Measurements from ENCODE around the gene HSD17B3. TPM values are rescaled to one million over a fixed set of nuclear protein-coding genes. Genes with fewer than 3 reads are reported as not detected.

Gene HSD17B3
- polyA plus RNA-seq, 3 donors, result 0.73 to 1.7 TPM; not detected in 1

Other genes with a start within 250 kb of the HSD17B3 start
- 10 to 100 TPM; 10.5 to 21.7 (median 18.3) TPM for gene SLC35D2, start 81.5 kb upstream of the HSD17B3 start, polyA plus RNA-seq
- under 1 TPM; 0.22 to 0.71 (median 0.51) TPM for gene ZNF367, start 116.2 kb upstream of the HSD17B3 start, polyA plus RNA-seq
- 10 to 100 TPM in 2 of 3 donors, 1 to 10 TPM in 1; 3.1 to 17.9 (median 10.9) TPM for gene HABP4, start 148.0 kb upstream of the HSD17B3 start, polyA plus RNA-seq